Left lung (tissue), 10 donors: ENCODE measurements around the gene OR2A2. TPM values are rescaled to one million over a fixed set of nuclear protein-coding genes. Genes with fewer than 3 reads are reported as not detected.

ENCODE experiments used
- ATAC-seq: fragments of 200-7000 bp; cut with Tn5 transposase; one replicate; pipeline ENCODE4 v1.9.1; 2020; ENCODE audit warnings: moderate library complexity
- DNase-seq, 4 donors: peaks; one replicate each; pipeline ENCODE4 v3.0.0-alpha.2; 2013 to 2020
- H3K27ac ChIP-seq, 2 donors: fragments of 200-600 bp; sonication (generic) in 1 of 2; one replicate each; pipeline versions ENCODE4 v1.5.0 to v1.8.0; 2020 to 2021
- H3K27me3 ChIP-seq, 2 donors: fragments of 200-600 bp; sonication (generic) in 1 of 2; one replicate each; pipeline versions ENCODE4 v1.5.0 to v1.8.0; 2020 to 2021
- H3K36me3 ChIP-seq, 2 donors: fragments of 200-600 bp; sonication (generic) in 1 of 2; one replicate each; pipeline versions ENCODE4 v1.5.0 to v1.8.0; 2020 to 2021
- H3K4me1 ChIP-seq, 2 donors: fragments of 200-600 bp; one replicate each; pipeline ENCODE4 v1.8.0; 2021
- H3K4me3 ChIP-seq, 2 donors: fragments of 200-600 bp; sonication (generic) in 1 of 2; one replicate each; pipeline versions ENCODE4 v1.5.0 to v1.8.0; 2020 to 2021; ENCODE audit warnings: mild to moderate bottlenecking in 1 of 2
- H3K9me3 ChIP-seq, 2 donors: fragments of 200-600 bp; sonication (generic) in 1 of 2; one replicate each; pipeline versions ENCODE4 v1.5.0 to v1.8.0; 2020 to 2021
- CTCF ChIP-seq, 2 donors: fragments of 200-600 bp; sonication (generic) in 1 of 2; IDR thresholded peaks; one replicate each; pipeline versions ENCODE4 v1.5.0 to v1.8.0; 2021; ENCODE audit warnings: antibody characterized with exemption in 2 of 2
- intact Hi-C, 2 donors: fragments of 100-400 bp; cut with DNase I; formaldehyde crosslinking; loops; one replicate each; pipeline versions ENCODE4 v1.11.2 to v1.14.2; 2022
- polyA plus RNA-seq, 6 donors: library from polyadenylated mRNA; unstranded; fragments of 120-200 nt; gene quantifications; one replicate each; pipeline ENCODE4 v1.2.1, GENCODE V29; 2013; ENCODE audit not compliant: insufficient read length in 6 of 6
- total RNA-seq, 2 donors: library from RNA; stranded (reverse); fragmentation: NEBNext Ultra II Directional; extraction: Animal tissue kit (Norgen Biotek cat#: 25700); gene quantifications; one replicate each; pipeline ENCODE4 v1.2.1, GENCODE V29; 2021
- donor health status: DM: no; HTN: yes; CAD: no.
- donor health status: DM: no; HTN: no; CAD: no.

OR2A2 gene
- total and polyA plus RNA-seq, 8 donors = not detected

GRCh38 chr7:144133307-144133706, 23.9 kb downstream of the OR2A2 start:
- Histone ChIP-seq H3K9me3 (no peaks in the 10 kb centered on the region), H3K27me3 (no peaks in the 10 kb centered on the region), H3K36me3 (no peaks in the 10 kb centered on the region), H3K27ac (no peak overlapping the region), H3K4me1 (no peaks in the 10 kb centered on the region), H3K4me3 (no peak overlapping the region)
- TF ChIP-seq CTCF (IDR thresholded peaks at IDR 0.05) = no peak
- ATAC-seq (no peak), DNase-seq (no peak)
- intact Hi-C loops = no loop called here

GRCh38 chr7:144134116-144134515, 24.7 kb downstream of the OR2A2 start:
- no peaks in the 10 kb centered on the region for H3K4me1 ChIP-seq
- no peak overlapping the region for H3K4me3 ChIP-seq
- no peak overlapping the region for H3K27ac ChIP-seq
- no peak for TF ChIP-seq CTCF (IDR thresholded peaks at IDR 0.05)
- intact Hi-C loops = no loop called here
- H3K36me3 ChIP-seq = no peaks in the 10 kb centered on the region
- no peaks in the 10 kb centered on the region for H3K27me3 ChIP-seq
- ATAC-seq = no peak
- no peaks in the 10 kb centered on the region for H3K9me3 ChIP-seq
- DNase-seq = no peak

GRCh38 chr7:144137501-144137900, 28.1 kb downstream of the OR2A2 start:
- Histone ChIP-seq H3K9me3 (no peaks in the 10 kb centered on the region), H3K27me3 (no peaks in the 10 kb centered on the region), H3K36me3 (no peaks in the 10 kb centered on the region), H3K4me3 (no peak overlapping the region), H3K4me1 (no peaks in the 10 kb centered on the region), H3K27ac (no peak overlapping the region)
- DNase-seq (no peak), ATAC-seq (no peak)
- no peak for TF ChIP-seq CTCF (IDR thresholded peaks at IDR 0.05)
- intact Hi-C loops = no loop called here

GRCh38 chr7:144142187-144142586, 32.8 kb downstream of the OR2A2 start:
- H3K27ac ChIP-seq = no peak overlapping the region
- H3K27me3 ChIP-seq = no peaks in the 10 kb centered on the region
- H3K4me3 ChIP-seq = no peak overlapping the region
- no peaks in the 10 kb centered on the region for H3K36me3 ChIP-seq
- DNase-seq (no peak), ATAC-seq (no peak)
- TF ChIP-seq CTCF (IDR thresholded peaks at IDR 0.05) = no peak
- intact Hi-C loops = no loop called here
- H3K4me1 ChIP-seq = no peaks in the 10 kb centered on the region
- peaks cover 0 to 10% of the 10 kb centered on the region in 2 donors for H3K9me3 ChIP-seq

- Histone ChIP-seq H3K27me3 (no peaks in the 10 kb centered on the region), H3K9me3 (peaks cover 0 to 32% of the 10 kb centered on the region in 2 donors), H3K4me1 (no peaks in the 10 kb centered on the region), H3K36me3 (no peaks in the 10 kb centered on the region), H3K4me3 (no peak overlapping the region), H3K27ac (no peak overlapping the region)
- no peak for TF ChIP-seq CTCF (IDR thresholded peaks at IDR 0.05)
- no peak for ATAC-seq
- intact Hi-C loops = no loop called here
- no peak for DNase-seq
Measured at GRCh38 chr7:144144426-144144825, 35.0 kb downstream of the OR2A2 start.
